ENCODE measurements around the gene HERC6.
"Not testable (repeated sequence)": the region's sequence is repeated elsewhere in the genome, so short reads cannot be mapped to it uniquely, and the experiment has no call there.

HERC6 gene

GRCh38 chr4:88390128-88390527 is 11.5 kb downstream of the HERC6 start:
- no peak for DNase-seq (ENCODE audit: low read depth in 2 of 3, low spot score in 1 of 3)

DNA sequence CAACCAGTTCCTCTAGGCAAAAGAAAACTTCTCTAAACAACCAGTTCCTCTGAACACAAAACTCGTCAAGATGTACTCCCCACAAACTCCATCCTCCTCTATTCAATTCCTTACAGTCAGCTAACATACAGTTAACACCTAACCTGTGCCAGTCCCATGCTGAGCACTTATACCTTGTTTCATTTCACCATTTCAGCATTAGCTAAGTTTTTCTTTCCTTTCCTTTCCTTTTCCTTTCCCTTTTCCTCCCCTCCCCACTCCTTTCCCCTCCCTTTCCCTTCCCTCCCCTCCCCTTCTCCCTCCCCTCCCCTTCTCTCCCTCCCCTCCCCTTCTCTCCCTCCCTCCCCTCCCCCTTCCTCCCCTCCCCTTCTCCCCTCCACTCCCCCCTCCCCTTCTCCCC is 13.1 kb downstream of the HERC6 start:
- no peak for DNase-seq (ENCODE audit: low read depth in 2 of 3, low spot score in 1 of 3)

- no peak for DNase-seq (ENCODE audit: low read depth in 2 of 3, low spot score in 1 of 3)
Measured at GRCh38 chr4:88396681-88397080, 18.0 kb downstream of the HERC6 start.

GRCh38 chr4:88398381-88398780 is 19.7 kb downstream of the HERC6 start:
- DNase-seq (ENCODE audit: low read depth in 2 of 3, low spot score in 1 of 3) = no peak

DNA sequence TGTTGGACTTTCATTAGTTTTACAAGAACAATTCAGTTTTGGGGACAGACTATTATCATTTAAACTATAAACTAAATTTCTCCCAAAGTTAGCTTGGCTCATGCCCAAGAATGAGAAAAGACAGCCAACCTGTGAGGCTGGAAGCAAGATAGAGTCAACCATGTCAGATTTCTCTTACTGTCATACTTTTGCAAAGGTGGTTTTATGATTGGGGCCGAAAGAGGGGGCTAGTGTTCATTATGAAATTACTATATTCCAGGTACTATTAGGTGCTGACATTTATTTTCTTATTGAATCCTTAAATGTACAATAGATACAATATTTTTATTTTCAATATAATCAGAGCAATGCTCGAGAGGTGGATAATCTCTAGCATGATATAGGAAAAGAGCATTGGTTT is 30.6 kb downstream of the HERC6 start:
- DNase-seq (ENCODE audit: low read depth in 2 of 3, low spot score in 1 of 3) = no peak

DNA sequence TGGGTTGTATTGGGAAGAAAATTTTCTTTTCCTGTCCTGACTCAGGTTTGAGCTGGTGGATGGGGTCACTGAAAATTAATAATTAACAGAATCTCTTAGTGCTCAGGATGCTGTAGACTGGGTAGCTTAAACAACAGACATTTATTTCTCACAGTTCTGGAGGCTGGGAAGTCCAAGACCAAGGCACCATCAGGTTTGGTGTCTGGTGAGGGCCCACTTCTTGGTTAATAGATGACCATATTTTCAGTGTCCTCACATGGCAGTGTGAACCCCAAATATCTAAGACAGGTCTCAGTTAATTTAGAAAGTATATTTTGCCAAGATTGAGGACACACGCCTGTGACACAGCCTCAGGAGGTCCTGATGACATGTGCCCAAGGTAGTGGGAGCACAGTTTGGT is 31.1 kb downstream of the HERC6 start:
- DNase-seq (ENCODE audit: low read depth in 2 of 3, low spot score in 1 of 3) = no peak

GRCh38 chr4:88411491-88412096 is 32.9 kb downstream of the HERC6 start:
- DNase-seq (ENCODE audit: low read depth in 2 of 3, low spot score in 1 of 3) = peak in 2 of 3 donors; percentile 1 to 3

- no peak for DNase-seq (ENCODE audit: low read depth in 2 of 3, low spot score in 1 of 3)
Measured at GRCh38 chr4:88413801-88414200, 35.1 kb downstream of the HERC6 start.

DNA sequence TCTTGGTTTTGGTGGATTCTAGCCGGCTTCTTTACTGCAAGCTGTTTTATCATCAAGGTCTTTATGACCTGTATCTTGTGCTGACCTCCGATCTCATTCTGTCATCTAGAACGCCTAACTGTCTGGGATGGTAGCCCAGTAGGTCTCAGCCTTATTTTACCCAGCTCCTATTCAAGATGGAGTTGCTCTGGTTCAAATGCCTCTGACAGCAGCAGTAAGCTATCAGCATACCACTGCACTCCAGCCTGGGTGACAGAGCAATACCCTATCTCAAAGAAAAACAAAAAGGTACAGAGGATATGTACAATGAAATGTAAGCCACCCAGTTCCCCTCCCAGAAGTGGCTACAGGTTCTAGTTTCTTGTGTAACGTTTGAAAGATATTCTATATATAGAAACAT is 36.1 kb downstream of the HERC6 start:
- no peak for DNase-seq (ENCODE audit: low read depth in 2 of 3, low spot score in 1 of 3)

- no peak for DNase-seq (ENCODE audit: low read depth in 2 of 3, low spot score in 1 of 3)
Measured at GRCh38 chr4:88415982-88416381, 37.3 kb downstream of the HERC6 start.

GRCh38 chr4:88418411-88418810 is 39.8 kb downstream of the HERC6 start:
- no peak for DNase-seq (ENCODE audit: low read depth in 2 of 3, low spot score in 1 of 3)

DNA sequence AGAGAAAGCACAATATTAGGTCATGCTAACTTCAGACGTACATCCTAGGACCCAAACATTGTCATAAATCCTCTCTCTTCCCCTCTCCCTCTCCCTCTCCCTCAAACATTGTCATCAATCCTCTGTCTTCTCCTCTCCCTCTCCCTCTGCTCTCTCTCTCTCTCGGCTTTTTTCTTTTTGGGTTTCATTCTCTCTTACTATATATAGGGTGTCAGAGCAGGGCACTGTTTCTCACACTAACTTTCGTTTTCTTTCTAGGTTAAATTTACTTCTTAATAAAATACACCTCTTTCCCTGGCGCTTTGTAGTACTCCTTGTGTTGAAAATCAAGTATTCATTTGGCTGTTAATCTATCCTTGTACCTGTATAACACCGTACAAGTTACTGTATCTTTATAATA is 41.2 kb downstream of the HERC6 start:
- no peak for DNase-seq (ENCODE audit: low read depth in 2 of 3, low spot score in 1 of 3)

- DNase-seq (ENCODE audit: low read depth in 2 of 3, low spot score in 1 of 3) = no peak
Measured at GRCh38 chr4:88420844-88421243, 42.2 kb downstream of the HERC6 start.

DNA sequence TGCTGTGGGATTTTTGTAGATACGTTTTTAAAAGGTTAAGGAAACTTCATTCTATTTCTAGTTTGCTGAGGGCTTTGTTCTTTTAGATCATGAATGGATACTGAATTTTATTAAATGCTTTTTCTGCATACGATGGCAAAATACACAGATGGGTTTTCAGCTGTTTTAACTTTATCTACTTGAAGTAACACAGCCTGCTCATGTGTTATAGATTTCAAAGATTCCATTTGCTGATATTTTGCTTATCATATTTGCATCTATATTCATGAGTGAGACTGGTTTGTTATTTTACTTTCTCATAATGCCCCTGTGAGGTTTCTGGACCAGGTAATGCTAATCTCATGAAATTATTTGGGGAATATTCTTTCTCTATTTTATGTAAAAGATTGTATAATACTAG is 43.8 kb downstream of the HERC6 start:
- no peak for DNase-seq (ENCODE audit: low read depth in 2 of 3, low spot score in 1 of 3)

GRCh38 chr4:88429401-88429800 is 50.7 kb downstream of the HERC6 start:
- no peak for DNase-seq (ENCODE audit: low read depth in 2 of 3, low spot score in 1 of 3)

DNA sequence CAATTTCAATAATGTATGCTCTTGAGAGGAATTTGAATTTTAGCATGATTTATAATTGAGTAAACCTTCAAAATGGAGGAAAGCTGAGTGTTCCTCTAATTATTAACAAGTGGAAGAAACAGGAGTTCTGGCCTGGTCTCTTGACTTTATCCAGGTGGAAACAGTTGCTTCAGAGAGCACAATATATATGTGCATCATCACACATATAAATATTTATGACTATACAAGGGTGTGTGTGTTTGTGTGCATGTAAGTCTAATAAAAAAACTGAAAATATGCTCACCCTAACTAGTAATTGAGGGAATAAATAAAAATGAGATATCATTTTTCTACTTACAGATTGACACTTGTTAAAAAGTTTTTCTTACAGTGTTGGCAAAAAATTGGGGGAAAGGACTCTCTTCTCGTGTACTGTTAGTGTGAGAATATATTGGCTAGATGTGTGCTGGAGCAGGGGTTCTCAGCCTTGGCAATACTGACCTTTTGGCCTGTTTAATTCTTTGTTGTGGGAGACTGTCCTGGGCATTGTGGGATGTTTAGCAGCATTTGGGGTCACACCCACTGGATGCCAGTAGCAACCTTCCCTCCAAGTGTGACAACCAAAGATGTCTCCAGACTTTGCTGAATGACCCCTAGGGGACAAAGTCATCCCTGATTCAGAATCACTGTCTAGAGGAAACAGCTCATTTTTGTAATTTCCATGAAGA is 57.5 kb downstream of the HERC6 start:
- DNase-seq (ENCODE audit: low read depth in 2 of 3, low spot score in 1 of 3) = no peak

DNA sequence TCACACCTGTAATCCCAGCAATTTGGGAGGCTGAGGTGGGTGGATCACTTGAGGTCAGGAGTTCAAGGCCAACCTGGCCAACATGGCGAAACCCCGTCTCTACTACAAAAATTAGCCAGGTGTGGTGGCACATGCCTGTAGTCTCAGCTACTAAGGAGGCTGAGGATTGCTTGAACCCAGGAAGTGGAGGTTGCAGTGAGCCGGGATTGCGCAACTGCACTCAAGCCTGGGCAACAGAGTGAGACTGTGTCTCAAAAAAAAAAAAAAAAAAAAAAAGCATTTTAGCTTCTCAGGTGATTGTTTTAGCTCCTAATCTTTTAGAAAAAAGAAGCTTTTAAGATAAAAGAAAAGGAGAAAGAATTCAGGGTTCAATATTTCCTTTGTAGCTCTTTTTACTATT is 59.2 kb downstream of the HERC6 start:
- not testable (repeated sequence) for DNase-seq (ENCODE audit: low read depth in 2 of 3, low spot score in 1 of 3)

DNA sequence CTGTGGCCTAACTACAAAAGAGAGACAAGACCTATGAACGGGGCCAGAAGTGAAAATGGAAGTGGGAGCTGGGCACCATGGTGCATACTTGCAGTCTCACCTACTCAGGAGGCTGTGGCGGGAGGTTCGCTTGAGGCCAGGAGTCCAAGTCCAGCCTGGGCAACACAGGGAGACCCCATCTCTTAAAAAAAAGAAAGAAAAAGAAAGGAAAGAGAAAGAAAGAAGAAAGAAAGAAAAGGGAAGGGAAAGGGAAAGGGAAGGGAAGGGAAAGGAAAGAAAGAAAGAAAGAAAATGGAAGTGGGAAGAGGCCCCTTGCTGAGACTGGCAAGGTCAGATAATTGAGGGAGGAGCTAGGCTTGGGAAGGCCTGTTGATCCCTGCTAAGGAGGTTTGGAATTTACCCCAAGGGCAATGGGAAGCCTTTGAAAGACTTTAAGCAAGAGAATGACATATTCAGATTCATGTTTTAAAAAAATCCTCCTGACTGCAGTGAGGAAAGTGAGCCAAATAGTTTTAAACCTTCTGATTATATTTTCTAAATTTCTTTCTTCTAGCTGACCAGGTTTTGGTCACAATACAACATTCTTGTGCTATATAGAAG is 60.6 kb downstream of the HERC6 start:
- DNase-seq (ENCODE audit: low read depth in 2 of 3, low spot score in 1 of 3) = no peak

DNA sequence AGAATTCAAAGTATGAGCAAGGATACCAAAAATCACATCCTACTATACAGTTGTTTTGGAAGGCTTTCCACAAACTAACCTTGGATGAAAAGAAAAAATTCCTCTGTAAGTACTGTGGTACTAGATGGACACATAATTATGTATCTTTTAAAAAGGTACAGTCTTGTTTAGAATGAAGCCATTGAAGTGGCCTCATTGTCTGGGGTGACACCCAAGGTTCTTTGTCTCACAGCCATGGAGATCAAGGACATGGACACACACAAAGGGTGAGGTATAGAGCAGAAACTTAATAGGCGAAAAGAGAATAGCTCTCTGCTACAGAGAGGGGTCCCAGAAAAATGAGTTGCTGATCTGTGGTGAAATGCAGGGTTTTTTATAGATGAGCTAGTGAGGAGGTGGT is 61.5 kb downstream of the HERC6 start:
- no peak for DNase-seq (ENCODE audit: low read depth in 2 of 3, low spot score in 1 of 3)

DNA sequence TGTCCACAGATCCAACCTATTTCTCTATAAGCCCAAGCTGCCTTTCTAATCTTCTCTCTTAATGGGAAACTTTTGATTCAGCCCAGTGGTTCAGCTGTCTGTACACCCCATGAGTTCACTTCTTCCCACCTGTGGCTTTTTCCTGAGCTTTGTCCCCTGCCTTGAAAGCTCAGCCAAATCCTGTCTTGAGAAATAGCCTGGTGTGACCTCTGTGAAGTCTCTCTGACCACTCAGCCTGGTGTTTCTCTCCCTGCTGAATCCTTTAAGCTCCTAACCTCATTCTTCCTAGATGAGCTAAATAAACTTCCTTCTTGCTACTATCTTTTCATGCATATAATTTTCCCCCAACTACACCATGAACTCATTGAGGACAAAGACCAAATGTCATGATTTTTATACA is 63.0 kb downstream of the HERC6 start:
- DNase-seq (ENCODE audit: low read depth in 2 of 3, low spot score in 1 of 3) = no peak

DNA sequence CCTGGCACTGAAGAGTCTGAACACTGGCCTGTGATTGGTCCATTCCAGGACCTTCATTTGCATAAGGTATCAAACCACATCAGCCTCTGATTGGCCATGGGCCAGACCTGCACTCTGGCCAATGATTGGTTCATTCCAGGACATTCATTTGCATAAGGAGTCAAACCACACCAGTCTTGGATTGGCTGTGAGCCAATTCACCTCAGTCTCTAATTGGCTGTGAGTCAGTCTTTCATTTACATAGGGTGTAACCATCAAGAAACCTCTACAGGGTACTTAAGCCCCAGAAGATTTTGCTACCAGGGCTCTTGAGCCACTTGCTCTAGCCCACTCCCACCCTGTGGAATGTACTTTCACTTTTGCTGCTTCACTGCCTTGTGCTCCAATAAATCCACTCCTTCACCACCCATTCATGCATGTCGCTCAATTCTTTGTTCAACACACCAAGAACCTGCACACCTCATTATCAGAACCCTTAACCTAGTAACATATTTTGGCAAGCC is 64.1 kb downstream of the HERC6 start:
- DNase-seq (ENCODE audit: low read depth in 2 of 3, low spot score in 1 of 3) = no peak

DNA sequence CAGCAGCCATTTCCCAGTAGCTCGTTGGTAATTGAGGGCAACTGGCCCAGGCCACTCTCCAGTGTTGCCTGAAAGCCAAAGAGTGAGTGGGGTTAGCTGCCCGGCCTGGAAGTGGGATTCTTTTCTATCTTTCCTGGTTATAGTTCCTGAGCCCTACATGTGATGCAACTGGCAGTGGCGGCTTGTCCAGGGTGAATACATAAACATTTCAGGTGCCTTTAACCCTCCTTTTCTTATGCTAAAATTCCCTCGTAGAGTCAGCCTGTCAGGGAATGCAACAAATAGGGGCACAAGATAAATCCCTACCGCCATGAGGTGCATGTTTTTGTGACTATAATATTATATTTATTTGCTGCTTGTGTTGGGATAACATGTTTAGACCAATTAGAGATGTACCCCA is 64.8 kb downstream of the HERC6 start:
- DNase-seq (ENCODE audit: low read depth in 2 of 3, low spot score in 1 of 3) = no peak

- no peak for DNase-seq (ENCODE audit: low read depth in 2 of 3, low spot score in 1 of 3)
Measured at GRCh38 chr4:88445252-88445651, 66.6 kb downstream of the HERC6 start.

Measured in stimulated activated CD4-positive, alpha-beta T cell treated with anti-CD3 and anti-CD28 coated beads, Interleukin-12 subunit alpha, Interleukin-12 subunit beta, amount 100 ng/mL, for 48 hours (primary cell).